Sigmoid colon (tissue), 4 donors: ENCODE measurements around the gene VWA2.

Source experiments
- CTCF ChIP-seq, 4 experiments: fragments of 450-650 bp in 3 of 4; fragments of 200-600 bp in 1 of 4; IDR thresholded peaks; one replicate each; pipeline ENCODE4 v1.5.1; 2016 to 2019; ENCODE audit warnings: antibody characterized with exemption in 4 of 4, mild to moderate bottlenecking in 3 of 4, moderate library complexity in 2 of 4
- POLR2A ChIP-seq, 2 donors: fragments of 450-650 bp; IDR thresholded peaks; one replicate each; pipeline ENCODE4 v1.6.1; 2016; ENCODE audit warnings: antibody characterized with exemption in 2 of 2, mild to moderate bottlenecking in 2 of 2, moderate library complexity in 2 of 2
- POLR2AphosphoS5 ChIP-seq, 4 donors: sonication (generic); formaldehyde crosslinking; IDR thresholded peaks; one replicate each; pipeline ENCODE4 v1.6.1; 2017; ENCODE audit warnings: antibody characterized with exemption in 4 of 4

GRCh38 chr10:114291516-114291915 lies 52.5 kb downstream of the VWA2 start:
- no peak for TF ChIP-seq CTCF (IDR thresholded peaks at IDR 0.05)
- TF ChIP-seq POLR2A (IDR thresholded peaks at IDR 0.05): no peak
- no peak for TF ChIP-seq POLR2AphosphoS5 (IDR thresholded peaks at IDR 0.05)
